K562 (cell line): ENCODE data around the gene HAUS5. TPM values are rescaled to one million over a fixed set of nuclear protein-coding genes. Genes with fewer than 3 reads are reported as not detected.

ENCODE experiments used
- BCL6 ChIP-seq: fragments of 250-450 bp; sonication (Bioruptor Pico); IDR thresholded peaks from 2 replicates; pipeline ENCODE4 v1.4.0; 2020
- CBFA2T3 ChIP-seq: fragments of 450-650 bp; IDR thresholded peaks from 2 replicates; pipeline ENCODE4 v1.6.1; 2017
- CSDE1 ChIP-seq, 2 experiments: fragments of 450-650 bp; IDR thresholded peaks; 2 replicates each; pipeline ENCODE4 v1.6.1; 2016; ENCODE audit warnings: mild to moderate bottlenecking in 1 of 2
- DDX20 ChIP-seq: fragments of 450-650 bp; IDR thresholded peaks from 2 replicates; pipeline ENCODE4 v1.6.1; 2016; ENCODE audit warnings: missing genetic modification characterization, low read depth, mild to moderate bottlenecking, missing compliant biosample characterization, moderate library complexity
- DPF2 ChIP-seq: fragments of 450-650 bp; IDR thresholded peaks from 2 replicates; pipeline ENCODE4 v1.6.1; 2016
- EWSR1 ChIP-seq: fragments of 450-650 bp; IDR thresholded peaks from 2 replicates; pipeline ENCODE4 v1.6.1; 2018; ENCODE audit warnings: borderline replicate concordance, mild to moderate bottlenecking, low read depth, moderate library complexity; ENCODE audit not compliant: partially characterized antibody
- KAT2B ChIP-seq: IDR thresholded peaks from one replicate; pipeline ENCODE4 v1.6.1; 2012; ENCODE audit warnings: low read depth, mild to moderate bottlenecking, control low read depth, inconsistent platforms, low read length, moderate library complexity
- MBD2 ChIP-seq: sonication (generic); IDR thresholded peaks from 2 replicates; pipeline ENCODE4 v1.6.1; 2016; ENCODE audit warnings: low read depth, borderline replicate concordance
- MCM2 ChIP-seq: fragments of 450-650 bp; IDR thresholded peaks from 2 replicates; pipeline ENCODE4 v1.6.1; 2017; ENCODE audit warnings: low read depth, mild to moderate bottlenecking
- MXI1 ChIP-seq: IDR thresholded peaks from 2 replicates; pipeline ENCODE4 v1.6.1; 2011; ENCODE audit warnings: low read depth, mild to moderate bottlenecking, improper control_type of control experiment, low read length
- NCOA6 ChIP-seq: fragments of 450-650 bp; IDR thresholded peaks from 2 replicates; pipeline ENCODE4 v1.6.1; 2017; ENCODE audit warnings: mild to moderate bottlenecking
- PML ChIP-seq: IDR thresholded peaks from 2 replicates; pipeline ENCODE4 v1.6.1; 2012; ENCODE audit warnings: low read length, inconsistent platforms
- RCOR1 ChIP-seq, 2 experiments: IDR thresholded peaks; 2 replicates each; pipeline ENCODE4 v1.6.1; 2012; ENCODE audit warnings: low read depth in 2 of 2, low read length in 2 of 2, borderline replicate concordance in 1 of 2, improper control_type of control experiment in 1 of 2
- SAP30 ChIP-seq: fragments of 200-600 bp; sonication (generic); IDR thresholded peaks from 2 replicates; pipeline ENCODE4 v1.6.1; 2012; ENCODE audit warnings: borderline replicate concordance, low read depth, mild to moderate bottlenecking, moderate library complexity, low read length, control low read depth, inconsistent platforms; ENCODE audit not compliant: insufficient read depth, poor library complexity, severe bottlenecking
- SMARCE1 ChIP-seq: fragments of 450-650 bp; IDR thresholded peaks from 2 replicates; pipeline ENCODE4 v1.7.1; 2016; ENCODE audit warnings: mild to moderate bottlenecking
- SRSF9 ChIP-seq: fragments of 200-400 bp; formaldehyde crosslinking; IDR thresholded peaks from 2 replicates; pipeline ENCODE4 v1.6.1; 2017; ENCODE audit warnings: low read depth, low read length, borderline replicate concordance
- TARDBP ChIP-seq: fragments of 450-650 bp; IDR thresholded peaks from 2 replicates; pipeline ENCODE4 v1.6.1; 2016
- ZNF507 ChIP-seq: conservative IDR thresholded peaks from 2 replicates; pipeline ENCODE4 v1.6.1; 2017; ENCODE audit warnings: missing genetic modification characterization, missing compliant biosample characterization
- ZNF589 ChIP-seq: fragments of 200-800 bp; sonication (Bioruptor generic); IDR thresholded peaks from 2 replicates; pipeline ENCODE4 v1.6.1; 2016; ENCODE audit warnings: low read depth, missing genetic modification characterization, missing compliant biosample characterization
- ZNF695 ChIP-seq: fragments of 450-650 bp; formaldehyde crosslinking; IDR thresholded peaks from 2 replicates; pipeline ENCODE4 v1.4.0; 2020; ENCODE audit warnings: mild to moderate bottlenecking, moderate library complexity
- ZNF707 ChIP-seq: fragments of 250-450 bp; sonication (Bioruptor Pico); conservative IDR thresholded peaks from 2 replicates; pipeline ENCODE4 v1.8.0; 2022; ENCODE audit warnings: inconsistent platforms, mild to moderate bottlenecking, moderate library complexity
- polyA plus RNA-seq, 8 experiments: library from polyadenylated mRNA; depleted of rRNA in 4 of 8; stranded (reverse) in 5 of 8; unstranded in 3 of 8; fragments of >200 nt; fragmentation: Nextera tagmentation in 2 of 8; fragmentation: Illumina TruSeq in 1 of 8; extraction: Ambion mirVana in 2 of 8; extraction: Trizol in 1 of 8; gene quantifications; 2 replicates each; pipeline versions ENCODE4 v1.2.1 to v1.2.3, GENCODE V29; 2011 to 2014; ENCODE audit warnings: inconsistent platforms in 1 of 8, missing spikeins in 1 of 8
- total RNA-seq, 7 experiments: library from RNA; depleted of rRNA in 6 of 7; stranded (reverse); fragments of >200 nt in 6 of 7; fragmentation: Illumina TruSeq in 2 of 7; extraction: Trizol in 2 of 7; gene quantifications; 2 replicates each; pipeline versions ENCODE4 v1.2.1 to v1.2.3, GENCODE V29; 2011 to 2021; ENCODE audit warnings: low replicate concordance in 1 of 7
- TF ChIP-seq, protein P1 (sequence below): fragments of 450-650 bp; formaldehyde crosslinking; IDR thresholded peaks from 2 replicates; pipeline ENCODE4 v1.4.0; 2022; ENCODE audit warnings: missing genetic modification characterization
- TF ChIP-seq, protein P2 (sequence below): fragments of 250-450 bp; sonication (Bioruptor Pico); IDR thresholded peaks from 2 replicates; pipeline ENCODE4 v1.9.0; 2021; ENCODE audit warnings: mild to moderate bottlenecking
- TF ChIP-seq, protein P3 (sequence below): fragments of 450-650 bp; conservative IDR thresholded peaks from 2 replicates; pipeline ENCODE4 v1.6.1; 2016; ENCODE audit warnings: missing genetic modification characterization, low read depth, mild to moderate bottlenecking, control low read depth, missing compliant biosample characterization
- TF ChIP-seq, protein P4 (sequence below): fragments of 450-650 bp; formaldehyde crosslinking; IDR thresholded peaks from 2 replicates; pipeline ENCODE4 v1.4.0; 2022; ENCODE audit warnings: missing genetic modification characterization

Gene HAUS5
- total and polyA plus RNA-seq, 9 of the 15 experiments (the other 6 are each of a cell fraction or from before 2014, with no cell fraction given), result 3.5 to 41.3 (median 14.2) TPM

DNA sequence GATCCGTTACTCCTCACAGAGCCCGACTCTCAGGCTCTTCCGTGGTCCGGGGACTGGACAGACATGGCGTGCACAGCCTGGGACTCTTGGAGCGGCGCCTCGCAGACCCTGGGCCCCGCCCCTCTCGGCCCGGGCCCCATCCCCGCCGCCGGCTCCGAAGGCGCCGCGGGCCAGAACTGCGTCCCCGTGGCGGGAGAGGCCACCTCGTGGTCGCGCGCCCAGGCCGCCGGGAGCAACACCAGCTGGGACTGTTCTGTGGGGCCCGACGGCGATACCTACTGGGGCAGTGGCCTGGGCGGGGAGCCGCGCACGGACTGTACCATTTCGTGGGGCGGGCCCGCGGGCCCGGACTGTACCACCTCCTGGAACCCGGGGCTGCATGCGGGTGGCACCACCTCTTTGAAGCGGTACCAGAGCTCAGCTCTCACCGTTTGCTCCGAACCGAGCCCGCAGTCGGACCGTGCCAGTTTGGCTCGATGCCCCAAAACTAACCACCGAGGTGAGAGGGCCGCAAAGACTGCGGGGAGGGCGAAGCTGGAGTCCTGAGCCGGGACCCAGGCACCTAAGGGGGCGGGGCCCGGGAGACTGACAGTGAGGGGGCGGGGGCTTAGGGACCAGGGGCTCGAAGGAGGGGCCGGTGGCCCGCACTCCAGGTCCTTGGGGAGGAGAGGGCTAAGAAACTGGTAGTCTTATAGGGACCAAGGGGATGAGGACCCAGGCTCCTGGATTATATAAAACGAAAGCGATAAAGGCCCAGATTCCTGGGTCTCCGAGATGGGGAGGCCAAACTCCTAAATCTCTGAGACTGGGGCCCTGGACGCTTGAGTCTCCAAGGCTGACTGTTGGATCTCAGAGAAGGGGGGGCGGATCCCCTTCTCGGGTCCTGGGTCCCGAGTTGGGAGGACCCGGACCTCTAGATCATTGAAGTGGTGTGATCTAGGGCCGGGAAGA lies 31.0 kb downstream of the HAUS5 start (continued):
- TF ChIP-seq, protein P1, sequence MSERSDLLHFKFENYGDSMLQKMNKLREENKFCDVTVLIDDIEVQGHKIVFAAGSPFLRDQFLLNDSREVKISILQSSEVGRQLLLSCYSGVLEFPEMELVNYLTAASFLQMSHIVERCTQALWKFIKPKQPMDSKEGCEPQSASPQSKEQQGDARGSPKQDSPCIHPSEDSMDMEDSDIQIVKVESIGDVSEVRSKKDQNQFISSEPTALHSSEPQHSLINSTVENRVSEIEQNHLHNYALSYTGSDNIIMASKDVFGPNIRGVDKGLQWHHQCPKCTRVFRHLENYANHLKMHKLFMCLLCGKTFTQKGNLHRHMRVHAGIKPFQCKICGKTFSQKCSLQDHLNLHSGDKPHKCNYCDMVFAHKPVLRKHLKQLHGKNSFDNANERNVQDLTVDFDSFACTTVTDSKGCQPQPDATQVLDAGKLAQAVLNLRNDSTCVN (CRISPR knock-in tag), result no peak
- TF ChIP-seq SMARCE1, result no peak
- TF ChIP-seq, protein P2, sequence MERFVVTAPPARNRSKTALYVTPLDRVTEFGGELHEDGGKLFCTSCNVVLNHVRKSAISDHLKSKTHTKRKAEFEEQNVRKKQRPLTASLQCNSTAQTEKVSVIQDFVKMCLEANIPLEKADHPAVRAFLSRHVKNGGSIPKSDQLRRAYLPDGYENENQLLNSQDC (CRISPR knock-in tag), result no peak
- TF ChIP-seq, protein P3, sequence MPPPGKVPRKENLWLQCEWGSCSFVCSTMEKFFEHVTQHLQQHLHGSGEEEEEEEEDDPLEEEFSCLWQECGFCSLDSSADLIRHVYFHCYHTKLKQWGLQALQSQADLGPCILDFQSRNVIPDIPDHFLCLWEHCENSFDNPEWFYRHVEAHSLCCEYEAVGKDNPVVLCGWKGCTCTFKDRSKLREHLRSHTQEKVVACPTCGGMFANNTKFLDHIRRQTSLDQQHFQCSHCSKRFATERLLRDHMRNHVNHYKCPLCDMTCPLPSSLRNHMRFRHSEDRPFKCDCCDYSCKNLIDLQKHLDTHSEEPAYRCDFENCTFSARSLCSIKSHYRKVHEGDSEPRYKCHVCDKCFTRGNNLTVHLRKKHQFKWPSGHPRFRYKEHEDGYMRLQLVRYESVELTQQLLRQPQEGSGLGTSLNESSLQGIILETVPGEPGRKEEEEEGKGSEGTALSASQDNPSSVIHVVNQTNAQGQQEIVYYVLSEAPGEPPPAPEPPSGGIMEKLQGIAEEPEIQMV, result no peak
- TF ChIP-seq, protein P4, sequence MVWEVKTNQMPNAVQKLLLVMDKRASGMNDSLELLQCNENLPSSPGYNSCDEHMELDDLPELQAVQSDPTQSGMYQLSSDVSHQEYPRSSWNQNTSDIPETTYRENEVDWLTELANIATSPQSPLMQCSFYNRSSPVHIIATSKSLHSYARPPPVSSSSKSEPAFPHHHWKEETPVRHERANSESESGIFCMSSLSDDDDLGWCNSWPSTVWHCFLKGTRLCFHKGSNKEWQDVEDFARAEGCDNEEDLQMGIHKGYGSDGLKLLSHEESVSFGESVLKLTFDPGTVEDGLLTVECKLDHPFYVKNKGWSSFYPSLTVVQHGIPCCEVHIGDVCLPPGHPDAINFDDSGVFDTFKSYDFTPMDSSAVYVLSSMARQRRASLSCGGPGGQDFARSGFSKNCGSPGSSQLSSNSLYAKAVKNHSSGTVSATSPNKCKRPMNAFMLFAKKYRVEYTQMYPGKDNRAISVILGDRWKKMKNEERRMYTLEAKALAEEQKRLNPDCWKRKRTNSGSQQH (CRISPR knock-in tag), result no peak
- no peak for TF ChIP-seq BCL6
- no peak; the same call in 1 of the 2 replicates for TF ChIP-seq CBFA2T3
- TF ChIP-seq ZNF507, result no peak
- peak; percentile 47; the same call in 1 of the 2 replicates for TF ChIP-seq DPF2
- peak in 1 of 2 experiments; percentile 40; a peak in 1 of 4 replicates for TF ChIP-seq RCOR1 (IDR thresholded peaks at IDR 0.05; ENCODE audit: borderline replicate concordance in 1 of 2, low read depth in 2 of 2, low read length in 2 of 2)
- TF ChIP-seq MXI1, result peak; percentile 34; the same call in 1 of the 2 replicates
- no peak for TF ChIP-seq ZNF707 (CRISPR knock-in tag)
- TF ChIP-seq KAT2B, result no peak
- TF ChIP-seq ZNF589, result peak; percentile 31; the same call in 1 of the 2 replicates
- peak; percentile 67 for TF ChIP-seq NCOA6
- no peak for TF ChIP-seq CSDE1 (IDR thresholded peaks at IDR 0.05)
- TF ChIP-seq DDX20 (tag), result no peak
- TF ChIP-seq MBD2, result peak; percentile 97
- TF ChIP-seq TARDBP, result peak; percentile 78; the same call in 1 of the 2 replicates
- no peak for TF ChIP-seq MCM2
- peak; percentile 45; the same call in 1 of the 2 replicates for TF ChIP-seq PML
- TF ChIP-seq SRSF9, result no peak
- TF ChIP-seq EWSR1, result no peak
- TF ChIP-seq SAP30, result no peak
- TF ChIP-seq ZNF695 (CRISPR knock-in tag), result no peak
